Measurements from ENCODE around the gene GTF3C5. TPM values are rescaled to one million over a fixed set of nuclear protein-coding genes. Genes with fewer than 3 reads are reported as not detected.
A peak's percentile ranks its signal among the peaks of the same experiment; 100 is the strongest.

Gene GTF3C5
- total RNA-seq, 3 donors from 2014 or later, result 43.8 to 74.4 (median 68.2) TPM

GRCh38 chr9:133098871-133099270 lies 68.1 kb downstream of the GTF3C5 start:
- TF ChIP-seq POLR2AphosphoS5 (IDR thresholded peaks at IDR 0.05) (no peak), CTCF (IDR thresholded peaks at IDR 0.05) (no peak), POLR2A (IDR thresholded peaks at IDR 0.05) (no peak)
- H3K9me3 ChIP-seq, result peaks cover 10 to 17% of the 10 kb centered on the region in 2 donors
- H3K27ac ChIP-seq, result no peak overlapping the region
- DNase-seq (ENCODE audit: low spot score in 2 of 2), result no peak
- intact Hi-C loops (cut with DNase I; ENCODE audit: low total_unique reads), result no loop called here
- no peak overlapping the region for H3K4me3 ChIP-seq
- no peaks in the 10 kb centered on the region for H3K4me1 ChIP-seq
- H3K27me3 ChIP-seq, result no peaks in the 10 kb centered on the region
- H3K36me3 ChIP-seq, result peaks cover 21% of the 10 kb centered on the region

DNA sequence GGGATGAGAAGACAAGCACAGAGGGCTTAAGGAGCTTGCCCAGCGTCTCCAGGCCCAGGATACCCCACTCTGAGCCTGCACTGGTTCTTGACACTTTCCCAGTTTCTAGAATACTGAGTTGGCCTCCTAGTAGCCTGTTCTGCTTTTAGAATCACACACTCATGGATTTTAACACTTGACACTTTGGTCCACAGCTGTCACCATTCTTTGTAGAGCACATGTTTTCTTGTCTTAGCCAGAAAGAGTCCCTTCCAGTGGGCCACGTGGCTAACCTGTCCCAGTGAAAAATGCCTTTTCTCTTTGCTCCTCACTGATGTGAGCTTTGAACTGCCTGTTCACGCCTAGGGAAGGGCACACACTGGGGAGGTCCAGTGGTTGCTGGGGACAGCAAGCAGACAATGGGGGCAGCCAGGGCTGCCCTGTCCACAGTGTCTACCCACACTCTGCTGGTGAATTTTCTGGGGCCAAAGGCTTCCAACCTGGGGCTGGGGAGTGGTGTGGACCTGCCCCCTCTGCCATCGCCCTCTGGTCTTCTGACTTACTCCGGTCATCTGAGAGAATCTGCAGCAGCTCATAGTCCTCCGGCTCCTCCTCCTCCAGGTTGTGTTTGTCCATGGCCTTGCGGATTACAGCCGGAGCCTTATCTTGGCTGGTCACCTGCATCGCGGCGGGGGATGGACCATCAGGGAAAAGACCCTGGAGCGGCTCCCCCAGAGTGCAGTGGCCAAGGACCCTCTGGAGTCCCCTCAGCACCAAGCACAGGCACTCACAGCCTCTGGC lies 69.1 kb downstream of the GTF3C5 start:
- Histone ChIP-seq H3K9me3 (peaks cover 10 to 17% of the 10 kb centered on the region in 2 donors), H3K4me1 (no peaks in the 10 kb centered on the region), H3K36me3 (peaks cover 21% of the 10 kb centered on the region), H3K27ac (no peak overlapping the region), H3K4me3 (no peak overlapping the region), H3K27me3 (no peaks in the 10 kb centered on the region)
- intact Hi-C loops (cut with DNase I; ENCODE audit: low total_unique reads), result no loop called here
- no peak for TF ChIP-seq CTCF (IDR thresholded peaks at IDR 0.05)
- no peak for TF ChIP-seq POLR2AphosphoS5 (IDR thresholded peaks at IDR 0.05)
- TF ChIP-seq POLR2A (IDR thresholded peaks at IDR 0.05), result no peak
- DNase-seq (ENCODE audit: low spot score in 2 of 2), result no peak

DNA sequence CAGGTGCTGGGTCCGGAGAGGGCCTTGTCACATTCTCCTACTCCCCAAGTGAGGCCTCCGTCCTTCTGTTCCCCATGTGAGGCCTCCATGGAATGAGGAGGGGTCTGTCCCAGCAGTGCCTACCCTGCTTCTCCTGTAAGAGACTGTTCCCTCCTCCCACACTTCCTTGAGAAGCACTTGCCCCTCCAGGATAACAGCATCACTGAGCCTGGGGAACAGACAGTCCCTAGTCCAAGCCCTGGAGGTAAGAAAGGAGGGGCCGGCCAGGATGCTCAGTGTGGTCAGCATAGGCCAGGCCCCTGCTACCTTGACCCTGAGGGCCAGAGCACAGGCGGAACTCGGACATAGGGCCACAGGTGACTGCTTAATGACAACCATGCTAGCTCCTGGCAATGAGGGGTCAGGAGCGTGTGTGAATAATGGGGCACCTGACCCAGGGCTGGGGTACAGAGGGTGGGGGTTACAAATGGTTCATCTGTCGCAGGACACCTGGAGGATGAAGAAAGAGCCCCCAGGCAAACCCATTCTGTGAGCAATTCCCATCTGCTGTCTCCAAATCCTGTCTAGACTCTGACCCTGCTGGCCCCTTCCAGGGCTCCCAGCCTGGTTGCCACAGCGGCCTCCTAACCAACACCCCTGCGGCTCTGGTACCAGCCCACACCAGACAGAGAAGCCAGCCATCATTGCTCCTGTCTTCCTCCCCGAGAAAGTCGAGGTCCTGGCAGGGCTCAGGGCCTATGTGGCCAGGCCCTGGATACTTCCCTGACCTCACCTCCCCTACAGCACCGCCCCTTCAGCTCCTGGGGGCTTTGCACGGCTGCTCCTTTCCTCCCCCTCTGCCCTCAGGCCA lies 69.9 kb downstream of the GTF3C5 start:
- Histone ChIP-seq H3K9me3 (peaks cover 8 to 12% of the 10 kb centered on the region in 2 donors), H3K27ac (no peak overlapping the region), H3K4me3 (no peak overlapping the region), H3K4me1 (no peaks in the 10 kb centered on the region), H3K36me3 (peaks cover 21% of the 10 kb centered on the region), H3K27me3 (no peaks in the 10 kb centered on the region)
- DNase-seq (ENCODE audit: low spot score in 2 of 2), result peak in 1 of 2 donors; percentile 43
- intact Hi-C loops (cut with DNase I; ENCODE audit: low total_unique reads), result no loop called here
- TF ChIP-seq CTCF (IDR thresholded peaks at IDR 0.05), result no peak
- no peak for TF ChIP-seq POLR2AphosphoS5 (IDR thresholded peaks at IDR 0.05)
- no peak for TF ChIP-seq POLR2A (IDR thresholded peaks at IDR 0.05)

DNA sequence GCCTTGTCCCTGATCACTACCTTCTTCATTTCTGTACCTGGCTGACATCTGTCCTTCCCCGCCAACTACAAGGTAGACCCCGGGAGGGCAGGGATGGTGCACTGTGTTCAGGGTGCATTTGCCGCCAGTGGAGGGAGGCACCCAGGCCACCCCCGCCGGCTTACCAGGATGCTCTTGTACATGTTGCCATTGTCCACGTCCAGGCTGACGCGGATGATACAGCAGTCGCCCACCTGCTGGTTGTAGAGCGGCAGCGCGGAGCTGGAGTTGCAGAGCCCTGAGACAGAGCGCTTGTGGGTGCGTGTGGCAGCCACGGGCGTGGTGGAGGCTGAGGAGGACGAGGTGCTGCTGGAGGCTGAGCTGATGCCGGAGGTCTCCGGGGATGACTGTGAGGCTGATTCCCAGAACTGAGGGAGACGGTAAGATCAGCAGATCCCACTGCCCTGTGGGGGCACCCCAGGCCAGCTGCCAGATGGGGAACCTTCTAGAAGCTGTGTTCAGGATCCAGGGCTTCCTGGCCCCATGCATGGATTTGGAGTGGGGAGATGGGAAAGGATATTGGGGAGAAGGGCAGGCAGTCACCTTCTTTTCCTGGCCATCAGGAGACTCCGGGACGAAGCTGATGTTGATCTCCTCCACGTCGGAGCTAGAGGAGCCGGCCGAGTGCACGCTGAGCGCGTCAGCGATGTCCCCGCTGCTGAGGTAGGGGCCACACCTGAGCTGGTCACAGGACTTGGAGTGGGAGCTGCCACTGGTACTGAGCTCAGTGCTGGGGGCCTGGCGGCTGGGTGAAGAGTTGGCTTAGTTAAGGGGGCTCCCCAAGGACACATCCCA lies 70.8 kb downstream of the GTF3C5 start:
- no peak overlapping the region for H3K4me3 ChIP-seq
- H3K4me1 ChIP-seq, result no peaks in the 10 kb centered on the region
- H3K9me3 ChIP-seq, result peaks cover 4 to 6% of the 10 kb centered on the region in 2 donors
- DNase-seq (ENCODE audit: low spot score in 2 of 2), result peak in 1 of 2 donors; percentile 31
- no peak overlapping the region for H3K27ac ChIP-seq
- intact Hi-C loops (cut with DNase I; ENCODE audit: low total_unique reads), result loop anchor here (2.0 kb wide), 1 partner anchor 47 kb away; no protein-coding TSS in a partner anchor
- peaks cover 22% of the 10 kb centered on the region for H3K36me3 ChIP-seq
- no peak for TF ChIP-seq CTCF (IDR thresholded peaks at IDR 0.05)
- TF ChIP-seq POLR2AphosphoS5 (IDR thresholded peaks at IDR 0.05), result no peak
- no peak for TF ChIP-seq POLR2A (IDR thresholded peaks at IDR 0.05)
- H3K27me3 ChIP-seq, result no peaks in the 10 kb centered on the region
